ENCODE measurements around the gene TSGA10IP. TPM values are rescaled to one million over a fixed set of nuclear protein-coding genes. Genes with fewer than 3 reads are reported as not detected.

Gene TSGA10IP
- polyA plus RNA-seq, 1 donor (not counting 4 experiments of a cell fraction or from before 2014, with no cell fraction given) = not detected

GRCh38 chr11:65919141-65919572 lies 26.1 kb upstream of the TSGA10IP start, which contains the start of gene DRAP1:
TSS of gene DRAP1 (plus strand) at chr11:65919426. CDS start at chr11:65919502, 76 bp downstream.
- Histone ChIP-seq H3K9ac (ENCODE audit: control insufficient read depth, extremely low read depth, insufficient read depth, low read length) (peak within 1 kb of the TSS; percentile 91), H3K27ac (ENCODE audit: control insufficient read depth, insufficient read depth, low read length) (peak within 1 kb of the TSS; percentile 95), H3K4me2 (ENCODE audit: control insufficient read depth, extremely low read depth, insufficient read depth, low read depth, low read length) (peak within 1 kb of the TSS; percentile 95), H3K79me2 (ENCODE audit: control insufficient read depth, insufficient read depth, low read length) (peaks cover 47% of the 10 kb centered on the region), H2AFZ (ENCODE audit: control insufficient read depth, low read length) (peak within 1 kb of the TSS; percentile 55), H3K4me3 (ENCODE audit: control insufficient read depth in 2 of 3, extremely low read depth in 1 of 3, insufficient read depth in 2 of 3, low read depth in 1 of 3, low read length in 3 of 3) (peak within 1 kb of the TSS; percentile 77 to 92 (median 80)), H3K36me3 (ENCODE audit: control insufficient read depth in 2 of 2, extremely low read depth in 1 of 2, insufficient read depth in 2 of 2, low read length in 2 of 2) (peaks cover 6 to 16% of the 10 kb centered on the region in 2 experiments), H3K4me1 (ENCODE audit: control insufficient read depth, extremely low read depth, insufficient read depth, low read length) (peaks cover 59% of the 10 kb centered on the region), H3K9me3 (ENCODE audit: control insufficient read depth, low read depth, low read length) (no peaks in the 10 kb centered on the region), H3K9me1 (ENCODE audit: control insufficient read depth, extremely low read depth, insufficient read depth, low read length) (no peaks in the 10 kb centered on the region), H3K27me3 (ENCODE audit: control insufficient read depth, extremely low read depth, insufficient read depth, low read length) (no peaks in the 10 kb centered on the region), H4K20me1 (ENCODE audit: control insufficient read depth, extremely low read depth, insufficient read depth, low read length) (no peaks in the 10 kb centered on the region)
- TF ChIP-seq, protein P1, sequence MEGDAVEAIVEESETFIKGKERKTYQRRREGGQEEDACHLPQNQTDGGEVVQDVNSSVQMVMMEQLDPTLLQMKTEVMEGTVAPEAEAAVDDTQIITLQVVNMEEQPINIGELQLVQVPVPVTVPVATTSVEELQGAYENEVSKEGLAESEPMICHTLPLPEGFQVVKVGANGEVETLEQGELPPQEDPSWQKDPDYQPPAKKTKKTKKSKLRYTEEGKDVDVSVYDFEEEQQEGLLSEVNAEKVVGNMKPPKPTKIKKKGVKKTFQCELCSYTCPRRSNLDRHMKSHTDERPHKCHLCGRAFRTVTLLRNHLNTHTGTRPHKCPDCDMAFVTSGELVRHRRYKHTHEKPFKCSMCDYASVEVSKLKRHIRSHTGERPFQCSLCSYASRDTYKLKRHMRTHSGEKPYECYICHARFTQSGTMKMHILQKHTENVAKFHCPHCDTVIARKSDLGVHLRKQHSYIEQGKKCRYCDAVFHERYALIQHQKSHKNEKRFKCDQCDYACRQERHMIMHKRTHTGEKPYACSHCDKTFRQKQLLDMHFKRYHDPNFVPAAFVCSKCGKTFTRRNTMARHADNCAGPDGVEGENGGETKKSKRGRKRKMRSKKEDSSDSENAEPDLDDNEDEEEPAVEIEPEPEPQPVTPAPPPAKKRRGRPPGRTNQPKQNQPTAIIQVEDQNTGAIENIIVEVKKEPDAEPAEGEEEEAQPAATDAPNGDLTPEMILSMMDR (optimal IDR thresholded peaks at IDR 0.05 in 1 of 3, IDR thresholded peaks at IDR 0.05 in 1 of 3, conservative IDR thresholded peaks at IDR 0.05 in 1 of 3; ENCODE audit: extremely low read depth in 1 of 3, insufficient read depth in 2 of 3, low read length in 3 of 3) = no peak
- no peak for TF ChIP-seq EZH2 (IDR thresholded peaks at IDR 0.05; ENCODE audit: low read length)
- FAIRE-seq = no peak
- dilution Hi-C loops (cut with MboI; ENCODE audit: extremely low pct_ligation_motif_present, low sequenced_read_pairs) = no loop called here
- DNase-seq (ENCODE audit: low read depth, low spot score) = no peak

DNA sequence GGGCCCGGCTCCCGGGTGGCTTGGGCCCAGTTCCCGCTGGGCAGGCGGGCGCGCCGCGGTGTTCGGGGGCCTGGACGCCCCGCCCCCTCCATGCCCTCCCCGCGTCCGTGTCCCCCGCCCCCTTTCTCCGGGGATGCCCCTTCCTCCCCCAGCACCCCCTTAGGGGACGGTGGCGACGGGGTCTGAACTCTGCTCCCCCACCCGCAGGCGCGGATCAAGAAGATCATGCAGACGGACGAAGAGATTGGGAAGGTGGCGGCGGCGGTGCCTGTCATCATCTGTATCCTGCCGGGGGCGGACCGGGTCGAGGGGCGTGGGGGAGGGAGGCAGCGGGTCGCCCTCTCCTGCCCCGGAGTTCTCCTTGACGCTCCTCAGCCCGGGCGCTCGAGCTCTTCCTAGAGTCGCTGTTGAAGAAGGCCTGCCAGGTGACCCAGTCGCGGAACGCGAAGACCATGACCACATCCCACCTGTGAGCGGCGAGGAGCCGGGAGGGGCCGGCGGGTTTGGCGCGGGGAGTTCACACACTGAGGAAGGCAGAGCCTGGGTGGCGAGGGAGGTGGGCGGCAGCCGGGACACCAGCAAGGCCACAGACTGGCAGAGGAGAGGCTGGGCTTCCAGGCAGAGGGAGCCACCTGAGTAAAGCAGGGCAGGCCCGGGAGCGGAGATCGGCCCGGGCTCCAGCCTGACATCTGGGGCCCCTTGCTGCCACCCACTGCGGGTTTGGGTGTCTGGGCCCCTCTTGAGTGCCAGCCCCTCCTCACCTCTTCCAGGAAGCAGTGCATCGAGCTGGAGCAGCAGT lies 25.5 kb upstream of the TSGA10IP start:
- H3K9me3 ChIP-seq (ENCODE audit: control insufficient read depth, low read depth, low read length) = no peaks in the 10 kb centered on the region
- peaks cover 6 to 22% of the 10 kb centered on the region in 2 experiments for H3K36me3 ChIP-seq (ENCODE audit: control insufficient read depth in 2 of 2, extremely low read depth in 1 of 2, insufficient read depth in 2 of 2, low read length in 2 of 2)
- H3K4me3 ChIP-seq (ENCODE audit: control insufficient read depth in 2 of 3, extremely low read depth in 1 of 3, insufficient read depth in 2 of 3, low read depth in 1 of 3, low read length in 3 of 3) = peak overlapping the region; percentile 77 to 92 (median 80)
- H3K27ac ChIP-seq (ENCODE audit: control insufficient read depth, insufficient read depth, low read length) = peak overlapping the region; percentile 61
- no peaks in the 10 kb centered on the region for H3K9me1 ChIP-seq (ENCODE audit: control insufficient read depth, extremely low read depth, insufficient read depth, low read length)
- H3K79me2 ChIP-seq (ENCODE audit: control insufficient read depth, insufficient read depth, low read length) = peaks cover 47% of the 10 kb centered on the region
- no peak for DNase-seq (ENCODE audit: low read depth, low spot score)
- dilution Hi-C loops (cut with MboI; ENCODE audit: extremely low pct_ligation_motif_present, low sequenced_read_pairs) = no loop called here
- peak overlapping the region; percentile 95 for H3K4me2 ChIP-seq (ENCODE audit: control insufficient read depth, extremely low read depth, insufficient read depth, low read depth, low read length)
- TF ChIP-seq, protein P1 (optimal IDR thresholded peaks at IDR 0.05 in 1 of 3, IDR thresholded peaks at IDR 0.05 in 1 of 3, conservative IDR thresholded peaks at IDR 0.05 in 1 of 3; ENCODE audit: extremely low read depth in 1 of 3, insufficient read depth in 2 of 3, low read length in 3 of 3) = no peak
- no peak for TF ChIP-seq EZH2 (IDR thresholded peaks at IDR 0.05; ENCODE audit: low read length)
- peaks cover 52% of the 10 kb centered on the region for H3K4me1 ChIP-seq (ENCODE audit: control insufficient read depth, extremely low read depth, insufficient read depth, low read length)
- peak overlapping the region; percentile 55 for H2AFZ ChIP-seq (ENCODE audit: control insufficient read depth, low read length)
- no peak for FAIRE-seq
- no peaks in the 10 kb centered on the region for H3K27me3 ChIP-seq (ENCODE audit: control insufficient read depth, extremely low read depth, insufficient read depth, low read length)
- no peaks in the 10 kb centered on the region for H4K20me1 ChIP-seq (ENCODE audit: control insufficient read depth, extremely low read depth, insufficient read depth, low read length)
- H3K9ac ChIP-seq (ENCODE audit: control insufficient read depth, extremely low read depth, insufficient read depth, low read length) = peak overlapping the region; percentile 80

All from keratinocyte (primary cell).